Stomach smooth muscle (tissue), 2 donors: ENCODE data around the gene FLNA.
"Not testable (repeated sequence)": the region's sequence is repeated elsewhere in the genome, so short reads cannot be mapped to it uniquely, and the experiment has no call there.

Source experiments
- H3K27ac ChIP-seq: one replicate; pipeline ENCODE4 v1.7.0; 2013; ENCODE audit warnings: mild to moderate bottlenecking, low read length, inconsistent platforms
- H3K27me3 ChIP-seq, 2 donors: one replicate each; pipeline ENCODE4 v1.7.0; 2013; ENCODE audit warnings: low read length in 2 of 2; ENCODE audit not compliant: insufficient read depth in 2 of 2, control insufficient read depth in 1 of 2
- H3K36me3 ChIP-seq, 2 donors: one replicate each; pipeline ENCODE4 v1.7.0; 2013; ENCODE audit warnings: low read length in 2 of 2; ENCODE audit not compliant: control insufficient read depth in 2 of 2, insufficient read depth in 2 of 2
- H3K4me1 ChIP-seq: one replicate; pipeline ENCODE4 v1.7.0; 2013; ENCODE audit warnings: low read length; ENCODE audit not compliant: control insufficient read depth, insufficient read depth
- H3K4me3 ChIP-seq, 2 donors: one replicate each; pipeline ENCODE4 v1.7.0; 2013; ENCODE audit warnings: low read length in 2 of 2
- H3K9ac ChIP-seq, 2 donors: one replicate each; pipeline ENCODE4 v1.7.0; 2013; ENCODE audit warnings: low read length in 2 of 2, mild to moderate bottlenecking in 1 of 2
- H3K9me3 ChIP-seq, 2 donors: one replicate each; pipeline ENCODE4 v1.7.0; 2013; ENCODE audit warnings: low read length in 2 of 2; ENCODE audit not compliant: control insufficient read depth in 2 of 2
- donor health status: healthy.
- donor health status: Pancreatic carcinoma.

The FLNA gene

DNA sequence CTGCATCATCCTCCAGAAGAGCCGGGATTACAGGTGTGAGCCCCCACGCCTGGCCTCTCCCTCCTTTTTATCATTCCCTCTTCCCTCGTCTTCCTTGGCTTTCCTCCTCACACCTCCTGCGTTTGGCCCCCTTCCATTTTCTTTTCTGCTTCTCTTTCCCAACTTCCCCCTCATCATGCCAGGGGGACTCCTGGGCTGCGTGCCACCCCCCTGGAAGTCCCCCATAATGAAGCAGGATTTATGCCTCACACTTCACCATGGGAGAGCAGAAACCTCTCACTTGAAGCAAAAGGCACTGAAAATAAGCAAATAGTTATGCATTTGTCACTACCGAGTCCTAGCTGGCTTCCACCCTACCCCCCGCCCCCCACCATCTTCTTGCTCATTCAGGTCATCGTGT is 71.0 kb downstream of the FLNA start:
- H3K36me3 ChIP-seq, result no peaks in the 10 kb centered on the region
- peaks cover 0 to 2% of the 10 kb centered on the region in 2 donors for H3K27me3 ChIP-seq
- no peaks in the 10 kb centered on the region for H3K9me3 ChIP-seq
- H3K27ac ChIP-seq, result no peak overlapping the region
- no peaks in the 10 kb centered on the region for H3K4me1 ChIP-seq
- no peak overlapping the region for H3K9ac ChIP-seq
- H3K4me3 ChIP-seq, result no peak overlapping the region

GRCh38 chrX:154302998-154303397 is 71.4 kb downstream of the FLNA start:
- H3K36me3 ChIP-seq, H3K27me3 ChIP-seq, H3K9me3 ChIP-seq, H3K27ac ChIP-seq, H3K4me1 ChIP-seq, H3K4me3 ChIP-seq, H3K9ac ChIP-seq: not testable (repeated sequence)

DNA sequence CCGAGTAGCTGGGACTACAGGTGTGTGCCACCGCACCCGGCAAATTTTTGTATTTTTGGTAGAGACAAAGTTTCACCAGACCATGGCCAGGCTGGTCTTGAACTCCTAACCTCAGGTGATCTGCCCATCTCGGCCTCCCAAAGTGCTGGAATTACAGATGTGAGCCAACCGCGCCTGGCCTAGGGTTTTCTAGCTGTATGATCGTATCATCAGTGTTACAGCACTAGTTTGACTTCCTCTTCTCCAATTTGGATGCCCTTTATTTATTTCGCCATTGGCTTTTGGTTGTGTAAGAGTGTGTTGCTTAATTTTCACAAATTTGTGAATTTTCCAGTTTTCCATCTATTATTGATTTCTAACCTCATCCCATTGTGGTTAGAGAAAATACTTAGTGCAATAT is 73.6 kb downstream of the FLNA start:
- no peaks in the 10 kb centered on the region for H3K36me3 ChIP-seq
- no peak overlapping the region for H3K27ac ChIP-seq
- H3K4me3 ChIP-seq, result no peak overlapping the region
- no peaks in the 10 kb centered on the region for H3K4me1 ChIP-seq
- H3K9me3 ChIP-seq, result no peaks in the 10 kb centered on the region
- no peak overlapping the region for H3K9ac ChIP-seq
- peaks cover 0 to 2% of the 10 kb centered on the region in 2 donors for H3K27me3 ChIP-seq
